Measurements from ENCODE around the gene SGMS1. TPM values are rescaled to one million over a fixed set of nuclear protein-coding genes. Genes with fewer than 3 reads are reported as not detected.

Gene SGMS1
- total and polyA plus RNA-seq, 7 donors = 3.5 to 81.3 (median 55.7) TPM

- 86 to 90% methylated on average over 3 of the region's 3 CpGs for WGBS, 2 donors
- no peak for TF ChIP-seq POLR2A (IDR thresholded peaks at IDR 0.05)
- no peak for TF ChIP-seq POLR2AphosphoS5 (IDR thresholded peaks at IDR 0.05)
- no peak for TF ChIP-seq CTCF (IDR thresholded peaks at IDR 0.05)
- no peak for TF ChIP-seq EP300 (IDR thresholded peaks at IDR 0.05)
- no peak for DNase-seq
- Histone ChIP-seq H3K36me3 (no peaks in the 10 kb centered on the region), H3K9me3 (no peaks in the 10 kb centered on the region), H3K27ac (peak overlapping the region in 1 of 4 donors; percentile 97), H3K27me3 (no peaks in the 10 kb centered on the region), H3K4me3 (no peak overlapping the region), H3K4me1 (peaks cover 0 to 44% (median 40%) of the 10 kb centered on the region in 4 donors)
- intact Hi-C loops (cut with DNase I) = no loop called here
Observed at GRCh38 chr10:50618624-50619023, 5.1 kb downstream of the SGMS1 start.

- WGBS, 2 donors = 91% methylated on average over 2 of the region's 2 CpGs
- TF ChIP-seq EP300 (IDR thresholded peaks at IDR 0.05) (no peak), POLR2AphosphoS5 (IDR thresholded peaks at IDR 0.05) (no peak), CTCF (IDR thresholded peaks at IDR 0.05) (no peak), POLR2A (IDR thresholded peaks at IDR 0.05) (no peak)
- intact Hi-C loops (cut with DNase I) = no loop called here
- no peaks in the 10 kb centered on the region for H3K36me3 ChIP-seq
- no peaks in the 10 kb centered on the region for H3K9me3 ChIP-seq
- H3K27me3 ChIP-seq = no peaks in the 10 kb centered on the region
- H3K4me1 ChIP-seq = peaks cover 0 to 38% (median 33%) of the 10 kb centered on the region in 4 donors
- H3K27ac ChIP-seq = no peak overlapping the region
- no peak overlapping the region for H3K4me3 ChIP-seq
- no peak for DNase-seq
Observed at GRCh38 chr10:50615658-50616057, 8.1 kb downstream of the SGMS1 start.

- no peaks in the 10 kb centered on the region for H3K27me3 ChIP-seq
- H3K9me3 ChIP-seq = no peaks in the 10 kb centered on the region
- peaks cover 0 to 35% (median 33%) of the 10 kb centered on the region in 4 donors for H3K4me1 ChIP-seq
- H3K4me3 ChIP-seq = no peak overlapping the region
- TF ChIP-seq POLR2AphosphoS5 (IDR thresholded peaks at IDR 0.05) = no peak
- TF ChIP-seq POLR2A (IDR thresholded peaks at IDR 0.05) = no peak
- no peak for TF ChIP-seq EP300 (IDR thresholded peaks at IDR 0.05)
- no peak for TF ChIP-seq CTCF (IDR thresholded peaks at IDR 0.05)
- WGBS, 2 donors = 57 to 77% methylated on average over 7 of the region's 7 CpGs
- intact Hi-C loops (cut with DNase I) = no loop called here
- DNase-seq = no peak
- no peak overlapping the region for H3K27ac ChIP-seq
- no peaks in the 10 kb centered on the region for H3K36me3 ChIP-seq
Observed at GRCh38 chr10:50614444-50615137, 9.2 kb downstream of the SGMS1 start.

GRCh38 chr10:50613726-50614443, 9.9 kb downstream of the SGMS1 start:
- no peaks in the 10 kb centered on the region for H3K9me3 ChIP-seq
- H3K4me3 ChIP-seq = no peak overlapping the region
- no peak for TF ChIP-seq POLR2A (IDR thresholded peaks at IDR 0.05)
- peaks cover 0 to 31% (median 26%) of the 10 kb centered on the region in 4 donors for H3K4me1 ChIP-seq
- H3K36me3 ChIP-seq = no peaks in the 10 kb centered on the region
- no peak overlapping the region for H3K27ac ChIP-seq
- WGBS, 2 donors = 84 to 87% methylated on average over 4 of the region's 4 CpGs
- intact Hi-C loops (cut with DNase I) = no loop called here
- H3K27me3 ChIP-seq = no peaks in the 10 kb centered on the region
- no peak for DNase-seq

- no peak overlapping the region for H3K27ac ChIP-seq
- H3K9me3 ChIP-seq = no peaks in the 10 kb centered on the region
- TF ChIP-seq CTCF (IDR thresholded peaks at IDR 0.05) (no peak), EP300 (IDR thresholded peaks at IDR 0.05) (no peak), POLR2AphosphoS5 (IDR thresholded peaks at IDR 0.05) (no peak), POLR2A (IDR thresholded peaks at IDR 0.05) (no peak)
- H3K36me3 ChIP-seq = no peaks in the 10 kb centered on the region
- H3K4me3 ChIP-seq = no peak overlapping the region
- intact Hi-C loops (cut with DNase I) = no loop called here
- no peaks in the 10 kb centered on the region for H3K27me3 ChIP-seq
- WGBS, 2 donors = 75% methylated on average over 2 of the region's 2 CpGs
- DNase-seq = no peak
- H3K4me1 ChIP-seq = peaks cover 0 to 31% (median 26%) of the 10 kb centered on the region in 4 donors
Observed at GRCh38 chr10:50613150-50613549, 10.6 kb downstream of the SGMS1 start.
